HL-60 (cell line): ENCODE results near the gene KCNK5.

Experiments used
- CTCF ChIP-seq: IDR thresholded peaks from one replicate; pipeline ENCODE4 v1.5.1; 2011; ENCODE audit warnings: low read length, control low read depth, inconsistent platforms; ENCODE audit not compliant: insufficient read depth
- GABPA ChIP-seq: IDR thresholded peaks from 2 replicates; pipeline ENCODE4 v1.6.1; 2012; ENCODE audit warnings: low read depth
- POLR2AphosphoS5 ChIP-seq: IDR thresholded peaks from 2 replicates; pipeline ENCODE4 v1.6.1; 2012; ENCODE audit warnings: low read depth
- REST ChIP-seq: IDR thresholded peaks from 2 replicates; pipeline ENCODE4 v1.6.1; 2012; ENCODE audit warnings: low read depth; ENCODE audit not compliant: insufficient replicate concordance

DNA sequence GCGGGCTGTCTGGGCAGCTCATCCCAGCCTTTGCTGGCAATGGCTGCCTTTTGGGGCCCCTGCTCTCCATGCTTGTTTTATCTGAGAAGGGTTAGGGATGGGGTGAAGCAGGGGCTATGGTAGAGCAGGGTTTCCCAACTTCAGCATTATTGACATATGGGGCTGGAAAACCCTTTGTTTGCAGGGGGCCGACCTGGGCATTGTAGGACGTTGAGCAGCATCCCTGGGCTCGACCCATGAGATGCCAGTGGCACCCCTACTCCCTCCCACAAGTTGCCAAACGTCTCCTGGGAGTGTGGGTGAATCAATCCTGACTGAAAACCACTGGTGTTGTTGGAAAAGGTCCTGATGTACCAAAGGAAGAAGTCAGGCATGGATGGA is 56.9 kb downstream of the KCNK5 start:
- no peak for TF ChIP-seq CTCF
- TF ChIP-seq POLR2AphosphoS5, result no peak
- TF ChIP-seq REST, result no peak
- no peak for TF ChIP-seq GABPA
